SU-DHL-6 (cell line): ENCODE data around the gene PPP2R3C.

ENCODE experiments used
- H2AFZ ChIP-seq: fragments of 200-600 bp; sonication (generic); 2 replicates; pipeline ENCODE4 v1.6.1; 2014; ENCODE audit warnings: low read depth, mild to moderate bottlenecking, moderate library complexity, mixed read lengths, antibody characterized with exemption, low read length; ENCODE audit not compliant: severe bottlenecking
- H3F3A ChIP-seq: fragments of 200-600 bp; shearing (Covaris generic); 2 replicates; pipeline ENCODE4 v1.6.0; 2016; ENCODE audit warnings: antibody characterized with exemption, mild to moderate bottlenecking; ENCODE audit not compliant: insufficient read depth
- H3K27ac ChIP-seq: fragments of 200-600 bp; sonication (generic); 2 replicates; pipeline ENCODE4 v1.5.1; 2016; ENCODE audit warnings: low read depth, mild to moderate bottlenecking, low read length, moderate library complexity, mixed read lengths
- H3K27me3 ChIP-seq: fragments of 200-600 bp; sonication (generic), shearing (Covaris generic); 2 replicates; pipeline ENCODE4 v1.6.0; 2014; ENCODE audit warnings: mild to moderate bottlenecking, low read length
- H3K36me3 ChIP-seq: fragments of 200-600 bp; sonication (generic); 2 replicates; pipeline ENCODE4 v1.6.1; 2014; ENCODE audit warnings: mild to moderate bottlenecking, low read length, mixed read lengths
- H3K4me2 ChIP-seq: fragments of 300-600, 200-600 bp; shearing (Covaris generic), sonication (generic); 2 replicates; pipeline ENCODE4 v1.6.0; 2014; ENCODE audit warnings: low read length, low read depth, mild to moderate bottlenecking; ENCODE audit not compliant: poor library complexity, severe bottlenecking
- H3K4me3 ChIP-seq: fragments of 200-600 bp; sonication (generic); 2 replicates; pipeline ENCODE4 v1.5.1; 2014; ENCODE audit warnings: antibody characterized with exemption, low read length, mild to moderate bottlenecking, mixed read lengths; ENCODE audit not compliant: insufficient read depth, poor library complexity, severe bottlenecking
- H3K79me2 ChIP-seq: fragments of 200-600 bp; sonication (generic); 2 replicates; pipeline ENCODE4 v1.6.1; 2014; ENCODE audit warnings: mild to moderate bottlenecking, low read length, moderate library complexity; ENCODE audit not compliant: insufficient read depth
- H3K9ac ChIP-seq: fragments of 200-600 bp; sonication (generic); 2 replicates; pipeline ENCODE4 v1.7.0; 2014; ENCODE audit warnings: mild to moderate bottlenecking, low read length
- H3K9me2 ChIP-seq: fragments of 200-600 bp; sonication (generic); replicated peaks from 2 replicates; pipeline ENCODE4 v1.6.1; 2014; ENCODE audit warnings: low read length; ENCODE audit not compliant: insufficient read depth
- H3K9me3 ChIP-seq: fragments of 200-600 bp; sonication (generic); 2 replicates; pipeline ENCODE4 v1.6.1; 2014; ENCODE audit warnings: low read length, mixed read lengths; ENCODE audit not compliant: insufficient read depth
- H4K20me1 ChIP-seq: fragments of 200-600 bp; sonication (generic); 2 replicates; pipeline ENCODE4 v1.6.1; 2014; ENCODE audit warnings: low read depth, mild to moderate bottlenecking, antibody characterized with exemption, low read length, moderate library complexity, mixed read lengths
- EZH2phosphoT487 ChIP-seq: fragments of 200-600 bp; sonication (generic), shearing (Covaris generic); conservative IDR thresholded peaks from 2 replicates; pipeline ENCODE4 v1.6.1; 2018; ENCODE audit warnings: mild to moderate bottlenecking, antibody characterized with exemption, low read length, moderate library complexity, mixed read lengths
- TF ChIP-seq, protein P1 (sequence below): fragments of 200-600 bp; sonication (generic); IDR thresholded peaks from one replicate; pipeline ENCODE4 v1.5.1; 2017; ENCODE audit warnings: antibody characterized with exemption, mild to moderate bottlenecking, low read length, moderate library complexity; ENCODE audit not compliant: insufficient read depth, poor library complexity, severe bottlenecking

Gene PPP2R3C

GRCh38 chr14:35147186-35147585, 25.4 kb upstream of the PPP2R3C start:
- no peaks in the 10 kb centered on the region for H3K9me2 ChIP-seq
- H3K4me3 ChIP-seq, result no peak overlapping the region
- no peak overlapping the region for H3K9ac ChIP-seq
- no peak overlapping the region for H2AFZ ChIP-seq
- no peaks in the 10 kb centered on the region for H4K20me1 ChIP-seq
- no peaks in the 10 kb centered on the region; the same call in 1 of the 2 replicates for H3K36me3 ChIP-seq
- no peak overlapping the region for H3K27ac ChIP-seq
- H3F3A ChIP-seq, result no peaks in the 10 kb centered on the region
- H3K9me3 ChIP-seq, result no peaks in the 10 kb centered on the region
- H3K4me2 ChIP-seq, result no peak overlapping the region
- TF ChIP-seq EZH2phosphoT487, result no peak
- TF ChIP-seq, protein P1, sequence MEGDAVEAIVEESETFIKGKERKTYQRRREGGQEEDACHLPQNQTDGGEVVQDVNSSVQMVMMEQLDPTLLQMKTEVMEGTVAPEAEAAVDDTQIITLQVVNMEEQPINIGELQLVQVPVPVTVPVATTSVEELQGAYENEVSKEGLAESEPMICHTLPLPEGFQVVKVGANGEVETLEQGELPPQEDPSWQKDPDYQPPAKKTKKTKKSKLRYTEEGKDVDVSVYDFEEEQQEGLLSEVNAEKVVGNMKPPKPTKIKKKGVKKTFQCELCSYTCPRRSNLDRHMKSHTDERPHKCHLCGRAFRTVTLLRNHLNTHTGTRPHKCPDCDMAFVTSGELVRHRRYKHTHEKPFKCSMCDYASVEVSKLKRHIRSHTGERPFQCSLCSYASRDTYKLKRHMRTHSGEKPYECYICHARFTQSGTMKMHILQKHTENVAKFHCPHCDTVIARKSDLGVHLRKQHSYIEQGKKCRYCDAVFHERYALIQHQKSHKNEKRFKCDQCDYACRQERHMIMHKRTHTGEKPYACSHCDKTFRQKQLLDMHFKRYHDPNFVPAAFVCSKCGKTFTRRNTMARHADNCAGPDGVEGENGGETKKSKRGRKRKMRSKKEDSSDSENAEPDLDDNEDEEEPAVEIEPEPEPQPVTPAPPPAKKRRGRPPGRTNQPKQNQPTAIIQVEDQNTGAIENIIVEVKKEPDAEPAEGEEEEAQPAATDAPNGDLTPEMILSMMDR, result no peak
- no peaks in the 10 kb centered on the region for H3K27me3 ChIP-seq
- H3K79me2 ChIP-seq, result peaks cover 35% of the 10 kb centered on the region

DNA sequence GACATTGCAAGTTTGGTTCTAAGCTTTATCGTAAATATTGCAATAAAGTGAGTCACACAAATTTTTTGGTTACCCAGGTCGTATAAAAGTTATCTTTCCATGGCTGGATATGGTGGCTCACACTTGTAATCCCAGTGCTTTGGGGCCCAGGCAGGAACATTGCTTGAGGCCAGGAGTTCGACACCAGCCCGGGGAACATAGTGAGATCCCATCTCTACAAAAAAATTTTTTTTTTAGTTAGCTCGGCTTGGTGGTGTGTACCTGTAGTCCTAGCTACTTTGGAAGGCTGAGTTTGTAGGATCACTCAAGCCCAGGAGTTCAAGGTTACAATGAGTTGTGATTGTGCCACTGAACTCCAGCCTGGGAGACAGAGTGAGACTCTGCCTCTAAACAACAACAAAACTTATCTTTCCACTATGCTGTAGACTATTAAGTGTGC, 24.9 kb upstream of the PPP2R3C start:
- H3K9me3 ChIP-seq, result no peaks in the 10 kb centered on the region

DNA sequence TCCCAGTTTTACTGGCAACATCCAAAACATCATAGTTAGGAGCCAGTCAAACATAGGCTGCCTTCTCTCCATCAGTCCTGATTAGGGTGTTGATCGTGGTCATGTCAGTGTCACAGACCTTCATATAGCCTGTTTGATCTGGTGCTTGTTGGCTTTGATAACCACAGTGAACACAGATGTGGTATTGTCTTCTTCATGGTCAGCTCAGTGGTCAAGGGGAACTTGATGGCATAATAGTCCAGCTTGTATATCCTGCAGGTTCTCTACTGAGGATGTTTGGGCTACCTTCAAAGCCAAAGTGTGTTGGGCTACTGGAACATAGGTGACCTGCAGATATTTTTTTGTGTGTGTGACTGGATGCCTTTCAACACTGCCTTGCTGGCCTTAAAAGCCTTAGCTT, 22.2 kb upstream of the PPP2R3C start:
- Histone ChIP-seq H3K4me3 (no peak overlapping the region), H3K79me2 (peaks cover 24% of the 10 kb centered on the region), H3K36me3 (peaks cover 3% of the 10 kb centered on the region; the same call in 1 of the 2 replicates), H3K27ac (no peak overlapping the region), H4K20me1 (no peaks in the 10 kb centered on the region), H2AFZ (no peak overlapping the region), H3K4me2 (no peak overlapping the region), H3K9me3 (no peaks in the 10 kb centered on the region), H3K27me3 (no peaks in the 10 kb centered on the region), H3K9me2 (no peaks in the 10 kb centered on the region), H3K9ac (no peak overlapping the region), H3F3A (peaks cover 13% of the 10 kb centered on the region; the same call in 1 of the 2 replicates)
- TF ChIP-seq, protein P1, result no peak
- TF ChIP-seq EZH2phosphoT487, result no peak

More for the DNA sequence above, 24.9 kb upstream of the PPP2R3C start:
- H3F3A ChIP-seq, result no peaks in the 10 kb centered on the region
- H4K20me1 ChIP-seq, result no peaks in the 10 kb centered on the region
- no peak overlapping the region for H3K4me2 ChIP-seq
- no peak overlapping the region for H3K4me3 ChIP-seq
- H3K79me2 ChIP-seq, result peaks cover 35% of the 10 kb centered on the region
- no peak overlapping the region for H2AFZ ChIP-seq
- H3K9ac ChIP-seq, result no peak overlapping the region
- H3K36me3 ChIP-seq, result no peaks in the 10 kb centered on the region; the same call in 1 of the 2 replicates
- no peak overlapping the region for H3K27ac ChIP-seq
- no peak for TF ChIP-seq EZH2phosphoT487
- H3K27me3 ChIP-seq, result no peaks in the 10 kb centered on the region
- H3K9me2 ChIP-seq, result no peaks in the 10 kb centered on the region

- H3K79me2 ChIP-seq, result peaks cover 9% of the 10 kb centered on the region; the same call in 1 of the 2 replicates
- H2AFZ ChIP-seq, result no peak overlapping the region
- H3K9me3 ChIP-seq, result no peaks in the 10 kb centered on the region
- TF ChIP-seq EZH2phosphoT487, result no peak
- TF ChIP-seq, protein P1, result peak; percentile 26
- no peak overlapping the region for H3K4me2 ChIP-seq
- H3K36me3 ChIP-seq, result peaks cover 3% of the 10 kb centered on the region; the same call in 1 of the 2 replicates
- no peaks in the 10 kb centered on the region for H4K20me1 ChIP-seq
- no peak overlapping the region for H3K4me3 ChIP-seq
- peaks cover 13% of the 10 kb centered on the region; the same call in 1 of the 2 replicates for H3F3A ChIP-seq
- H3K27me3 ChIP-seq, result no peaks in the 10 kb centered on the region
- H3K9me2 ChIP-seq, result no peaks in the 10 kb centered on the region
- no peak overlapping the region for H3K27ac ChIP-seq
- no peak overlapping the region for H3K9ac ChIP-seq
Observed at GRCh38 chr14:35140718-35141581, 19.2 kb upstream of the PPP2R3C start.
